HUES6 (cell line): ENCODE measurements around the gene CYP2A6.
A peak's percentile ranks its signal among the peaks of the same experiment; 100 is the strongest.
"Not testable (repeated sequence)": the region's sequence is repeated elsewhere in the genome, so short reads cannot be mapped to it uniquely, and the experiment has no call there.

ENCODE experiments used
- H3K27ac ChIP-seq: 2 replicates; pipeline ENCODE4 v1.7.0; 2013; ENCODE audit warnings: low read depth, mild to moderate bottlenecking, low read length, inconsistent platforms
- H3K27me3 ChIP-seq: 2 replicates; pipeline ENCODE4 v1.6.1; 2013; ENCODE audit warnings: low read length; ENCODE audit not compliant: control insufficient read depth, insufficient read depth
- H3K36me3 ChIP-seq: 2 replicates; pipeline ENCODE4 v1.6.1; 2013; ENCODE audit warnings: low read length; ENCODE audit not compliant: control insufficient read depth, insufficient read depth
- H3K4me1 ChIP-seq: 2 replicates; pipeline ENCODE4 v1.6.1; 2013; ENCODE audit warnings: low read length; ENCODE audit not compliant: control insufficient read depth, insufficient read depth
- H3K4me3 ChIP-seq: 2 replicates; pipeline ENCODE4 v1.5.1; 2013; ENCODE audit warnings: low read depth, low read length
- H3K9ac ChIP-seq: one replicate; pipeline ENCODE4 v1.6.1; 2013; ENCODE audit warnings: mild to moderate bottlenecking, low read length
- H3K9me3 ChIP-seq: 2 replicates; pipeline ENCODE4 v1.6.1; 2013; ENCODE audit warnings: low read depth, low read length; ENCODE audit not compliant: control insufficient read depth, insufficient read depth

The CYP2A6 gene

GRCh38 chr19:40815223-40815622 is 35.0 kb downstream of the CYP2A6 start:
- Histone ChIP-seq H3K27ac (no peak overlapping the region), H3K9me3 (no peaks in the 10 kb centered on the region), H3K9ac (no peak overlapping the region), H3K4me1 (peaks cover 17% of the 10 kb centered on the region; the same call in 1 of the 2 replicates), H3K4me3 (no peak overlapping the region), H3K36me3 (no peaks in the 10 kb centered on the region), H3K27me3 (peaks cover 36% of the 10 kb centered on the region)

- no peaks in the 10 kb centered on the region for H3K9me3 ChIP-seq
- peaks cover 33% of the 10 kb centered on the region for H3K27me3 ChIP-seq
- peaks cover 12% of the 10 kb centered on the region for H3K36me3 ChIP-seq
- no peak overlapping the region for H3K4me3 ChIP-seq
- no peak overlapping the region for H3K9ac ChIP-seq
- peaks cover 21% of the 10 kb centered on the region; the same call in 1 of the 2 replicates for H3K4me1 ChIP-seq
- H3K27ac ChIP-seq = no peak overlapping the region
Observed at GRCh38 chr19:40813182-40813581, 37.1 kb downstream of the CYP2A6 start.

DNA sequence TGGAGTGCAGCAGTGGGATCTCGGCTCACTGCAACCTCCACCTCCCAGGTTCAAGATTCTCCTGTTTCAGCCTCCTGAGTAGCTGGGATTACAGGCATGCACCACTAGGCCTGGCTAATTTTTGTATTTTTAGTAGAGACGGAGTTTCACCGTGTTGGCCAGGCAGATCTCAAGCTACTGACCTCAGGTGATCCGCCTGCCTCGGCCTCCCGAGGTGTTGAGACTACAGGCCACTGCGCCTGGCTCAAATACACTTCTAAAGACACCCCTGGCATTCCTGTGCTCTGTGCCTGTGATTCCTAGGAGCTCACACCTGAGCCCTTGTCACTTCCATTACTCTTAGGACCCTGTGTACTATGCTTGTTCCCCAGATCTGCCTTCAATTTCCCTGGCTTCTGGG is 37.7 kb downstream of the CYP2A6 start:
- peaks cover 22% of the 10 kb centered on the region for H3K4me1 ChIP-seq
- peaks cover 29% of the 10 kb centered on the region for H3K27me3 ChIP-seq
- H3K4me3 ChIP-seq, H3K9me3 ChIP-seq, H3K27ac ChIP-seq, H3K9ac ChIP-seq: not testable (repeated sequence)
- H3K36me3 ChIP-seq = peaks cover 18% of the 10 kb centered on the region

DNA sequence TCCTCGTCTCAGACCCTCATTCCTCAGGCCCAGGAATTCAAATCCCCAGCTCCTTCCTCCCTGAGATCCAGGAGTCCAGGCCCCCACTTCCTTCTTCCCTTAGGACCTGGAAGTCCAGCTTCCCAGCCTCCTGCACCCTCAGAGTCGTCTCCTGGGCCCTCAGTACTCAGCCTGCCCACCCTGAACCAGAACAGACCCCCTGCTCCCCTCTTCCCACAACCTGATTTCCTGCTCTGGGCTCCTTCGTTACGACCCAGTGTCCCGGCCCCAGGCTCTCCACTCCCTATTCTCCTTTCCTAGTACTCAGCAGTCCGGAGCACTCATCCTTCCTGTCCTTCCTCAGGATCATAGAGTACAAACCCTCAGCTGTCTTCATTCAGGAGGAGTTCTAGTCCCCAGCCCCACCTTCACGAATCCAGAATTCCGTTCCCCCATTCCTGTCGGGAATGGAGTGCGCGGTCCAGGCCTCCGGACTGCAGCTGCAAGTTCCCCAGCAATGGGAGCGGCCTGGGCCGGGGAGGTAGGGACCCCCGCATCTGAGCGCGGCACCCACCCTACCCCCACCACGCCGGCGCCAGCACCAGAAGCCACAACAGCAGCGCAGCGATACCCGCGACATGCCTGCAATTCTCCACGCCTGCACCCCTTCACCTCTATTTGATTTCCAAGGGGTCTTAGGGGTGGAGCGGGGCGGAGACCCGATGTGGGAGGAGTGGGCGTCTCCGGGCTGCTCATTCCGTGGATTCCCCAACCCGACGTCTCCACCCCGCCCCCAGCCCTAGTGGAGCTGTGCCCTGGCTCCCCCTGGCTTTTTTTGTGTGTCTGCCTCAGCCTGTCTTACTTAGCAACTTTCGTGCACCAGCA is 38.5 kb downstream of the CYP2A6 start:
- Histone ChIP-seq H3K4me3 (peak overlapping the region; percentile 64), H3K27me3 (peaks cover 29% of the 10 kb centered on the region), H3K27ac (no peak overlapping the region)

GRCh38 chr19:40810649-40811408 is 39.4 kb downstream of the CYP2A6 start:
- Histone ChIP-seq H3K4me1 (peaks cover 37% of the 10 kb centered on the region), H3K27me3 (peaks cover 29% of the 10 kb centered on the region), H3K9ac (peak overlapping the region; percentile 61), H3K4me3 (peak overlapping the region; percentile 64), H3K36me3 (peaks cover 23% of the 10 kb centered on the region)
- not testable (repeated sequence) for H3K27ac ChIP-seq, H3K9me3 ChIP-seq

More for the DNA sequence above, 38.5 kb downstream of the CYP2A6 start:
- peaks cover 29% of the 10 kb centered on the region for H3K4me1 ChIP-seq
- peak overlapping the region; percentile 61 for H3K9ac ChIP-seq
- no peaks in the 10 kb centered on the region for H3K9me3 ChIP-seq
- peaks cover 23% of the 10 kb centered on the region for H3K36me3 ChIP-seq

GRCh38 chr19:40810160-40810559 is 40.1 kb downstream of the CYP2A6 start:
- H3K9ac ChIP-seq = peak overlapping the region; percentile 18
- H3K27ac ChIP-seq = no peak overlapping the region
- no peaks in the 10 kb centered on the region for H3K9me3 ChIP-seq
- H3K4me1 ChIP-seq = peaks cover 44% of the 10 kb centered on the region
- peak overlapping the region; percentile 64 for H3K4me3 ChIP-seq
- peaks cover 25% of the 10 kb centered on the region for H3K27me3 ChIP-seq
- H3K36me3 ChIP-seq = peaks cover 26% of the 10 kb centered on the region

GRCh38 chr19:40809358-40810086 is 40.7 kb downstream of the CYP2A6 start:
- H3K4me3 ChIP-seq = peak overlapping the region; percentile 64; the same call in 1 of the 2 replicates
- no peak overlapping the region for H3K27ac ChIP-seq
- H3K9ac ChIP-seq = no peak overlapping the region
- H3K36me3 ChIP-seq = peaks cover 31% of the 10 kb centered on the region
- peaks cover 50% of the 10 kb centered on the region for H3K4me1 ChIP-seq
- H3K9me3 ChIP-seq = no peaks in the 10 kb centered on the region
- H3K27me3 ChIP-seq = peaks cover 22% of the 10 kb centered on the region

DNA sequence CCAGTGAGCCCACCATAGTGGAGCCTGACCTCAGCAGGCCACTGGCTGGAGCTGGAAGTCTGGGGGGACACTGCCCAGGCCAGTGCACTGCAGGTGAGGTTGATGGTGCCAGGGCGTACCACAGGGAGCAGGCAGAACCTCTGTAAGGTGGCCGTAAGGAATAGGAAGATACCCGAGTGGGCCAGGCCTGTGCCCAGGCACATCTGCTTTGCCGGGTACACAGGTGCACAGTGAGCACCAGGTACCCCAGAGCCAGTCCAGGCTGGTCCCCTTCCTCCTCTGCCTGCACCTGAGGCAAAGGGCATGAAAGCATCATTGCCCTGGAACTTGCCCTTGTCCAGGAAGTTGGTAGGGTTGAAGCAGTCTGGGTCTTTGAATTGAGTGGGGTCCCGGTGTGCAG is 41.8 kb downstream of the CYP2A6 start:
- H3K9ac ChIP-seq = no peak overlapping the region
- H3K27me3 ChIP-seq = peaks cover 13% of the 10 kb centered on the region; the same call in 1 of the 2 replicates
- peaks cover 60% of the 10 kb centered on the region for H3K4me1 ChIP-seq
- no peak overlapping the region for H3K4me3 ChIP-seq
- H3K9me3 ChIP-seq = no peaks in the 10 kb centered on the region
- H3K27ac ChIP-seq = no peak overlapping the region
- H3K36me3 ChIP-seq = peaks cover 42% of the 10 kb centered on the region

DNA sequence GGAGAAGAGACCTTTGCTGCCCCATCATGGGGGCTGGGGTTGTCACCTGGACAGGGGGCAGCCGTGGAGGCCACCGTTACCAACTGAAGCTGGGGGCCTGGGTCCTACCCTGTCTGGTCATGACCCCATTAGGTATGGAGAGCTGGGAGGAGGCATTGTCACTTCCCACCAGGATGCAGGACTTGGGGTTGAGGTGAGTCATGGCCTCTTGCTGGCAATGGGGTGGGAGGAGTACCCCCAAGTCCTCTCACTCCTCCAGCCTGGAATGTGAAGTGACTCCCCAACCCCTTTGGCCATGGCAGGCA is 42.3 kb downstream of the CYP2A6 start:
- Histone ChIP-seq H3K4me1 (peaks cover 64% of the 10 kb centered on the region), H3K27ac (no peak overlapping the region), H3K9me3 (no peaks in the 10 kb centered on the region), H3K36me3 (peaks cover 47% of the 10 kb centered on the region), H3K4me3 (no peak overlapping the region), H3K27me3 (peaks cover 12% of the 10 kb centered on the region; the same call in 1 of the 2 replicates), H3K9ac (no peak overlapping the region)

GRCh38 chr19:40807147-40808020 is 42.9 kb downstream of the CYP2A6 start:
- Histone ChIP-seq H3K4me3 (no peak overlapping the region), H3K27me3 (peaks cover 8% of the 10 kb centered on the region; the same call in 1 of the 2 replicates), H3K36me3 (peaks cover 52% of the 10 kb centered on the region), H3K9ac (peak overlapping the region; percentile 21), H3K4me1 (peaks cover 66% of the 10 kb centered on the region), H3K9me3 (no peaks in the 10 kb centered on the region), H3K27ac (no peak overlapping the region)
